Tibial nerve (tissue), 3 donors: ENCODE measurements around the gene STING1.

Experiments
- CTCF ChIP-seq, 5 experiments: fragments of 200-600 bp in 3 of 5; fragments of 450-650 bp in 2 of 5; sonication (generic) in 3 of 5; IDR thresholded peaks; one replicate each; pipeline ENCODE4 v1.5.1; 2016 to 2019; ENCODE audit warnings: antibody characterized with exemption in 5 of 5, mild to moderate bottlenecking in 3 of 5, moderate library complexity in 2 of 5
- POLR2A ChIP-seq, 2 donors: fragments of 450-650 bp; IDR thresholded peaks; one replicate each; pipeline ENCODE4 v1.6.1; 2017; ENCODE audit warnings: antibody characterized with exemption in 2 of 2, mild to moderate bottlenecking in 2 of 2, moderate library complexity in 2 of 2

- no peak for TF ChIP-seq CTCF (IDR thresholded peaks at IDR 0.05)
- TF ChIP-seq POLR2A (IDR thresholded peaks at IDR 0.05): peak in 1 of 2 donors; percentile 14
Measured at GRCh38 chr5:139482050-139482889, at the start of gene STING1.
